GM12878 (cell line): ENCODE data around the gene NAMPT. TPM values are rescaled to one million over a fixed set of nuclear protein-coding genes. Genes with fewer than 3 reads are reported as not detected.

Experiments
- ATAC-seq: fragments of 200-7000 bp; cut with Tn5 transposase; 3 replicates; pipeline ENCODE4 v1.9.1; 2020; ENCODE audit warnings: mild to moderate bottlenecking, moderate library complexity
- Bru-seq: library from RNA; stranded (reverse); fragments of 400-500 nt; gene quantifications from one replicate; lab custom pipeline; 2021; lab: Mats Ljungman, UMichigan
- BruChase-seq, 2 experiments: library from RNA; stranded (reverse); fragments of 400-500 nt; gene quantifications; one replicate each; lab custom pipeline; 2021; lab: Mats Ljungman, UMichigan
- BruUV-seq: library from RNA; stranded (reverse); fragments of 400-500 nt; replicated peaks from 2 replicates; lab custom pipeline; 2021; lab: Mats Ljungman, UMichigan
- CTCF ChIA-PET: fragments of 300-600 bp; sonication (Branson Sonifier 250); formaldehyde crosslinking; extraction: SDS; loops from one replicate; lab custom pipeline; 2021; ENCODE audit warnings: inconsistent platforms; lab: Yijun Ruan, JAX
- POLR2A ChIA-PET: fragments of 350-600 bp; formaldehyde crosslinking; extraction: SDS; loops from one replicate; lab custom pipeline; 2021; ENCODE audit warnings: inconsistent platforms; lab: Charles Lee
- RAD21 ChIA-PET: fragments of 300-600 bp; sonication (Branson Sonifier 250); formaldehyde crosslinking; loops from one replicate; lab custom pipeline; 2023; ENCODE audit warnings: antibody characterized with exemption; ENCODE audit not compliant: unreplicated experiment; lab: Charles Lee
- SMC1A ChIA-PET: fragments of 300-600 bp; sonication (Branson Sonifier 250); formaldehyde crosslinking; loops from one replicate; lab custom pipeline; 2023; ENCODE audit not compliant: unreplicated experiment, uncharacterized antibody; lab: Charles Lee
- DNase-seq: peaks from one replicate; pipeline ENCODE4 v3.0.0-alpha.2; 2011; ENCODE audit warnings: low read depth, low spot score
- FAIRE-seq: peaks from 3 replicates; lab custom pipeline; 2011; peaks lifted over from hg19 to GRCh38; lab: Jason Lieb, UNC
- H2AFZ ChIP-seq: 2 replicates; pipeline ENCODE4 v1.6.0; 2011; ENCODE audit warnings: low read depth, low read length, control low read depth; ENCODE audit not compliant: control insufficient read depth
- H3K27ac ChIP-seq: 2 replicates; pipeline ENCODE4 v1.5.1; 2011; ENCODE audit warnings: control low read depth; ENCODE audit not compliant: control insufficient read depth, insufficient read depth
- H3K27me3 ChIP-seq, 2 experiments: replicated peaks in 1 of 2; 2 replicates each; pipeline versions ENCODE4 v1.6.0 to v1.6.1; 2011; ENCODE audit warnings: low read length in 1 of 2; ENCODE audit not compliant: control insufficient read depth in 2 of 2, insufficient read depth in 2 of 2
- H3K36me3 ChIP-seq, 2 experiments: 2 replicates each; pipeline ENCODE4 v1.5.1; 2011; ENCODE audit warnings: low read length in 1 of 2; ENCODE audit not compliant: control insufficient read depth in 2 of 2, insufficient read depth in 2 of 2
- H3K4me1 ChIP-seq: 2 replicates; pipeline ENCODE4 v1.6.1; 2011; ENCODE audit warnings: mild to moderate bottlenecking, low read length, moderate library complexity, mixed read lengths; ENCODE audit not compliant: control insufficient read depth, insufficient read depth
- H3K4me2 ChIP-seq: 2 replicates; pipeline ENCODE4 v1.6.0; 2011; ENCODE audit warnings: control low read depth; ENCODE audit not compliant: control insufficient read depth, insufficient read depth
- H3K4me3 ChIP-seq: fragments of 200-600 bp; sonication (generic); 2 replicates; pipeline ENCODE4 v1.5.1; 2016
- H3K79me2 ChIP-seq: 2 replicates; pipeline ENCODE4 v1.6.0; 2011; ENCODE audit warnings: low read length; ENCODE audit not compliant: control insufficient read depth, insufficient read depth
- H3K9ac ChIP-seq: 2 replicates; pipeline ENCODE4 v1.8.0; 2011; ENCODE audit warnings: low read length, control low read depth, mixed read lengths; ENCODE audit not compliant: control insufficient read depth, insufficient read depth
- H3K9me3 ChIP-seq: replicated peaks from 3 replicates; pipeline ENCODE4 v1.5.1; 2011; ENCODE audit warnings: mild to moderate bottlenecking, low read length; ENCODE audit not compliant: control insufficient read depth, insufficient read depth
- H4K20me1 ChIP-seq: 2 replicates; pipeline ENCODE4 v1.6.0; 2011; ENCODE audit not compliant: control insufficient read depth, insufficient read depth
- HDAC6 ChIP-seq: fragments of 200-600 bp; sonication (generic); IDR thresholded peaks from one replicate; pipeline ENCODE4 v1.8.0; 2017; ENCODE audit warnings: antibody characterized with exemption; ENCODE audit not compliant: unreplicated experiment
- KLF5 ChIP-seq: fragments of 450-650 bp; IDR thresholded peaks from 2 replicates; pipeline ENCODE4 v1.6.1; 2014; ENCODE audit warnings: mild to moderate bottlenecking; ENCODE audit not compliant: partially characterized antibody
- MEF2A ChIP-seq: IDR thresholded peaks from 2 replicates; pipeline ENCODE4 v1.6.1; 2011; ENCODE audit warnings: low read depth, mild to moderate bottlenecking, low read length, moderate library complexity; ENCODE audit not compliant: insufficient read depth
- MXI1 ChIP-seq: fragments of 150-350 bp; IDR thresholded peaks from 2 replicates; pipeline ENCODE4 v1.6.1; 2011; ENCODE audit warnings: low read depth, mild to moderate bottlenecking, inconsistent platforms, low read length, improper control_type of control experiment
- MYB ChIP-seq: fragments of 150-350 bp; IDR thresholded peaks from 2 replicates; pipeline ENCODE4 v1.6.1; 2014; ENCODE audit warnings: mild to moderate bottlenecking, low read depth, low read length, borderline replicate concordance
- NFXL1 ChIP-seq: fragments of 450-650 bp; IDR thresholded peaks from 2 replicates; pipeline ENCODE4 v1.6.1; 2017; ENCODE audit warnings: antibody characterized with exemption, mild to moderate bottlenecking, borderline replicate concordance
- NFYA ChIP-seq: IDR thresholded peaks from 2 replicates; pipeline ENCODE4 v1.6.1; 2011; ENCODE audit warnings: low read depth, mild to moderate bottlenecking, low read length, improper control_type of control experiment, borderline replicate concordance
- RAD51 ChIP-seq: fragments of 450-650 bp; IDR thresholded peaks from 2 replicates; pipeline ENCODE4 v1.6.1; 2016; ENCODE audit warnings: moderate library complexity, mild to moderate bottlenecking, inconsistent platforms
- SIN3A ChIP-seq: IDR thresholded peaks from 2 replicates; pipeline ENCODE4 v1.6.1; 2012; ENCODE audit warnings: low read depth, low read length, improper control_type of control experiment
- TCF12 ChIP-seq: IDR thresholded peaks from 2 replicates; pipeline ENCODE4 v1.6.1; 2011; ENCODE audit warnings: low read depth, mild to moderate bottlenecking, low read length
- ZSCAN29 ChIP-seq: fragments of 450-650 bp; IDR thresholded peaks from 2 replicates; pipeline ENCODE4 v1.6.1; 2017; ENCODE audit warnings: mild to moderate bottlenecking, moderate library complexity
- WGBS: methylation state at CpG from one replicate; pipeline ENCODE4 v1.1.6; 2016; ENCODE audit warnings: low lambda C conversion rate; ENCODE audit not compliant: insufficient replicate concordance, insufficient coverage; ENCODE audit errors: missing lambda C conversion rate; 5-methylcytosine and 5-hydroxymethylcytosine counted together
- in situ Hi-C: fragments of 300-500 bp; cut with MboI; formaldehyde crosslinking; loops from 9 replicates; pipeline ENCODE4 v1.14.3; 2018; ENCODE audit warnings: mixed read lengths
- intact Hi-C: fragments of 100-400 bp; cut with micrococcal nuclease; formaldehyde crosslinking; loops from one replicate; pipeline ENCODE4 v1.14.2; 2022; ENCODE audit not compliant: unreplicated experiment
- long read RNA-seq, 2 experiments: library from polyadenylated mRNA; unstranded; transcript quantifications; one replicate each; pipeline ENCODE4 v2.0.0, GENCODE V29; 2019 to 2020
- polyA minus RNA-seq, 3 experiments: library from RNA; depleted of rRNA, polyadenylated mRNA; stranded (reverse); fragments of >200 nt; gene quantifications; 2 replicates each; pipeline ENCODE4 v1.2.3, GENCODE V29; 2011
- polyA plus RNA-seq, 11 experiments: library from polyadenylated mRNA; depleted of rRNA in 4 of 11; unstranded in 6 of 11; stranded (reverse) in 5 of 11; fragments of >200 nt; fragmentation: Nextera tagmentation in 4 of 11; fragmentation: Illumina TruSeq in 1 of 11; extraction: Ambion mirVana in 4 of 11; extraction: Trizol in 1 of 11; gene quantifications; 1 replicate in 1 of 11; 2 replicates in 10 of 11; pipeline versions ENCODE4 v1.2.1 to v1.2.3, GENCODE V29; 2011 to 2016; ENCODE audit warnings: inconsistent platforms in 2 of 11, missing spikeins in 2 of 11, low read depth in 1 of 11
- total RNA-seq, 4 experiments: library from RNA; depleted of rRNA in 3 of 4; stranded (reverse); fragments of >200 nt in 3 of 4; fragmentation: Illumina TruSeq in 1 of 4; extraction: Trizol in 1 of 4; gene quantifications; 2 replicates each; pipeline versions ENCODE4 v1.2.1 to v1.2.3, GENCODE V29; 2013 to 2021
- TF ChIP-seq, protein P1 (sequence below): IDR thresholded peaks from 2 replicates; pipeline ENCODE4 v1.6.1; 2012; ENCODE audit warnings: improper control_type of control experiment, low read depth, low read length; ENCODE audit not compliant: insufficient replicate concordance
- TF ChIP-seq, protein P2 (sequence below): fragments of 450-650 bp; IDR thresholded peaks from 2 replicates; pipeline ENCODE4 v1.6.1; 2017; ENCODE audit warnings: borderline replicate concordance

Gene NAMPT
- total RNA-seq (2013; cell fraction: nucleolus; rRNA removed): 297 and 310 TPM in 2 replicates
- total RNA-seq (2014; rRNA removed) (70.4 and 89.2 TPM in 2 replicates), total RNA-seq (2014; rRNA removed; fragmentation: Illumina TruSeq; extraction: Trizol) (112 and 115 TPM in 2 replicates), total RNA-seq (2021) (97.0 and 102 TPM in 2 replicates), polyA plus RNA-seq (2011; rRNA removed) (173 and 276 TPM in 2 replicates), polyA plus RNA-seq (2014; fragmentation: Illumina TruSeq; extraction: Trizol) (96.3 and 122 TPM in 2 replicates), polyA plus RNA-seq (2014; fragmentation: Nextera tagmentation; extraction: Ambion mirVana) (10 to 100 TPM; 28.3 to 29.9 TPM), polyA plus RNA-seq (2014; rRNA removed) (43.6 and 60.3 TPM in 2 replicates), polyA plus RNA-seq (2016; fragmentation: Nextera tagmentation; extraction: Ambion mirVana) (10 to 100 TPM; 67.5 to 79.6 TPM), polyA minus RNA-seq (2011; rRNA and poly(A)+ RNA removed) (113 and 151 TPM in 2 replicates), Bru-seq, nascent RNA (percentile 99 among the genes with signal in this experiment), BruChase-seq, experiment 1, labeled RNA remaining after a 6-hour chase (percentile 98 among the genes with signal in this experiment), BruChase-seq, experiment 2, labeled RNA remaining after a 2-hour chase (percentile 99 among the genes with signal in this experiment)
- polyA plus RNA-seq (2011; ENCODE audit: low read depth): 32.0 TPM
- 44.5 and 59.5 TPM in 2 replicates for polyA plus RNA-seq (2011; cell fraction: cytosol; rRNA removed)
- polyA plus RNA-seq (2011; cell fraction: nucleus; rRNA removed): 67.0 and 82.7 TPM in 2 replicates
- polyA plus RNA-seq (2012): 61.5 and 107 TPM in 2 replicates
- polyA minus RNA-seq (2011; cell fraction: cytosol; rRNA and poly(A)+ RNA removed): 137 and 168 TPM in 2 replicates
- 153 and 201 TPM in 2 replicates for polyA minus RNA-seq (2011; cell fraction: nucleus; rRNA and poly(A)+ RNA removed)
- long read RNA-seq, experiment 1, full-length matches to known transcripts: 116 of 131 reads
- long read RNA-seq, experiment 1, partial matches to known transcripts: 5 of 131 reads
- long read RNA-seq, experiment 1, other reads (novel, unspliced or antisense): 10 of 131 reads
- long read RNA-seq, experiment 2, full-length matches to known transcripts: 1,090 of 1,179 reads
- long read RNA-seq, experiment 2, partial matches to known transcripts: 36 of 1,179 reads
- long read RNA-seq, experiment 2, other reads (novel, unspliced or antisense): 53 of 1,179 reads

DNA sequence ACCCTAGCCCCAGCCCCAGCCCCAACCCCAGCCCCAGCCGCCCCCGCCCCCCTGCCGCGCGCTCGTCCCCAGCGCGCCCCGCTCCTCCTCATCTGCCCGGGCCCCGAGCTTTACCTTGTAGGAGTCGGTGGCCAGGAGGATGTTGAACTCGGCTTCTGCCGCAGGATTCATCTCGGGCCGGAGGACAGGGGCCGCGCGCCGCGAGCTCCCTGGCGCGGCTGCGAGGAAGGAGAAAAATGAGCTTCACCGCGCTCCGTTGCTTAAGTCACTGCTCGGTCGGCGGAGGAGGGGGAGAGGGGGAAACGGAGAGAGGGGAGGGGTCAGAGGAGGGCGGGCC is at the start of gene NAMPT:
Gene NAMPT (minus strand): TSS at position 270 of the 337 bp plus-strand sequence. CDS start 99 bp downstream, at position 171.
- WGBS: under 1% methylated on average over 22 of the region's 32 CpGs
- Histone ChIP-seq H3K79me2 (peaks cover 52% of the 10 kb centered on the region), H3K9me3 (no peaks in the 10 kb centered on the region), H3K9ac (peak within 1 kb of the TSS; percentile 99), H3K27ac (peak within 1 kb of the TSS; percentile 100), H3K4me2 (peak within 1 kb of the TSS; percentile 99), H2AFZ (peak within 1 kb of the TSS; percentile 73), H3K4me1 (no peaks in the 10 kb centered on the region; the same call in none of the 2 replicates), H3K36me3 (no peaks in the 10 kb centered on the region), H4K20me1 (no peaks in the 10 kb centered on the region), H3K4me3 (peak within 1 kb of the TSS; percentile 99), H3K27me3 (no peaks in the 10 kb centered on the region)
- ChIA-PET CTCF (interaction anchor here (1.1 to 3.3 kb wide), 8 partner anchors 62 to 178 kb away, joined by 3 to 21 read pairs (median 8); no protein-coding TSS in a partner anchor), POLR2A (interaction anchor here (0.6 to 4.3 kb wide), 19 partner anchors 10 to 1274 kb away, joined by 3 to 47 read pairs (median 3); partner anchors contain the start of gene HBP1), SMC1A (interaction anchor here (0.8 to 4.7 kb wide), 13 partner anchors 11 to 213 kb away, joined by 3 to 60 read pairs (median 7); no protein-coding TSS in a partner anchor), RAD21 (interaction anchor here (0.6 to 7.8 kb wide), 28 partner anchors 10 to 883 kb away, joined by 3 to 87 read pairs (median 4); partner anchors contain the start of gene SYPL1)
- FAIRE-seq (no peak), DNase-seq (no peak), ATAC-seq (no peak)
- no TSS peak for BruUV-seq
- in situ Hi-C loops: loop anchor here (5.0 to 25.0 kb wide), 2 partner anchors 58 to 1272 kb away; partner anchors contain the start of gene KMT2E
- intact Hi-C loops: loop anchor here (2.0 to 10.0 kb wide), 4 partner anchors 140 to 1270 kb away; partner anchors contain the start of gene KMT2E
- TF ChIP-seq, protein P1, sequence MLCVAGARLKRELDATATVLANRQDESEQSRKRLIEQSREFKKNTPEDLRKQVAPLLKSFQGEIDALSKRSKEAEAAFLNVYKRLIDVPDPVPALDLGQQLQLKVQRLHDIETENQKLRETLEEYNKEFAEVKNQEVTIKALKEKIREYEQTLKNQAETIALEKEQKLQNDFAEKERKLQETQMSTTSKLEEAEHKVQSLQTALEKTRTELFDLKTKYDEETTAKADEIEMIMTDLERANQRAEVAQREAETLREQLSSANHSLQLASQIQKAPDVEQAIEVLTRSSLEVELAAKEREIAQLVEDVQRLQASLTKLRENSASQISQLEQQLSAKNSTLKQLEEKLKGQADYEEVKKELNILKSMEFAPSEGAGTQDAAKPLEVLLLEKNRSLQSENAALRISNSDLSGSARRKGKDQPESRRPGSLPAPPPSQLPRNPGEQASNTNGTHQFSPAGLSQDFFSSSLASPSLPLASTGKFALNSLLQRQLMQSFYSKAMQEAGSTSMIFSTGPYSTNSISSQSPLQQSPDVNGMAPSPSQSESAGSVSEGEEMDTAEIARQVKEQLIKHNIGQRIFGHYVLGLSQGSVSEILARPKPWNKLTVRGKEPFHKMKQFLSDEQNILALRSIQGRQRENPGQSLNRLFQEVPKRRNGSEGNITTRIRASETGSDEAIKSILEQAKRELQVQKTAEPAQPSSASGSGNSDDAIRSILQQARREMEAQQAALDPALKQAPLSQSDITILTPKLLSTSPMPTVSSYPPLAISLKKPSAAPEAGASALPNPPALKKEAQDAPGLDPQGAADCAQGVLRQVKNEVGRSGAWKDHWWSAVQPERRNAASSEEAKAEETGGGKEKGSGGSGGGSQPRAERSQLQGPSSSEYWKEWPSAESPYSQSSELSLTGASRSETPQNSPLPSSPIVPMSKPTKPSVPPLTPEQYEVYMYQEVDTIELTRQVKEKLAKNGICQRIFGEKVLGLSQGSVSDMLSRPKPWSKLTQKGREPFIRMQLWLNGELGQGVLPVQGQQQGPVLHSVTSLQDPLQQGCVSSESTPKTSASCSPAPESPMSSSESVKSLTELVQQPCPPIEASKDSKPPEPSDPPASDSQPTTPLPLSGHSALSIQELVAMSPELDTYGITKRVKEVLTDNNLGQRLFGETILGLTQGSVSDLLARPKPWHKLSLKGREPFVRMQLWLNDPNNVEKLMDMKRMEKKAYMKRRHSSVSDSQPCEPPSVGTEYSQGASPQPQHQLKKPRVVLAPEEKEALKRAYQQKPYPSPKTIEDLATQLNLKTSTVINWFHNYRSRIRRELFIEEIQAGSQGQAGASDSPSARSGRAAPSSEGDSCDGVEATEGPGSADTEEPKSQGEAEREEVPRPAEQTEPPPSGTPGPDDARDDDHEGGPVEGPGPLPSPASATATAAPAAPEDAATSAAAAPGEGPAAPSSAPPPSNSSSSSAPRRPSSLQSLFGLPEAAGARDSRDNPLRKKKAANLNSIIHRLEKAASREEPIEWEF: no peak
- TF ChIP-seq MXI1 (no peak), NFYA (no peak), MEF2A (no peak), TCF12 (peak; percentile 16; the same call in 1 of the 2 replicates), RAD51 (no peak), NFXL1 (no peak), ZSCAN29 (no peak), KLF5 (no peak), SIN3A (no peak), MYB (no peak), HDAC6 (peak; percentile 48)
- TF ChIP-seq, protein P2, sequence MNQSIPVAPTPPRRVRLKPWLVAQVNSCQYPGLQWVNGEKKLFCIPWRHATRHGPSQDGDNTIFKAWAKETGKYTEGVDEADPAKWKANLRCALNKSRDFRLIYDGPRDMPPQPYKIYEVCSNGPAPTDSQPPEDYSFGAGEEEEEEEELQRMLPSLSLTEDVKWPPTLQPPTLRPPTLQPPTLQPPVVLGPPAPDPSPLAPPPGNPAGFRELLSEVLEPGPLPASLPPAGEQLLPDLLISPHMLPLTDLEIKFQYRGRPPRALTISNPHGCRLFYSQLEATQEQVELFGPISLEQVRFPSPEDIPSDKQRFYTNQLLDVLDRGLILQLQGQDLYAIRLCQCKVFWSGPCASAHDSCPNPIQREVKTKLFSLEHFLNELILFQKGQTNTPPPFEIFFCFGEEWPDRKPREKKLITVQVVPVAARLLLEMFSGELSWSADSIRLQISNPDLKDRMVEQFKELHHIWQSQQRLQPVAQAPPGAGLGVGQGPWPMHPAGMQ: no peak
